Glutamatergic neuron (in vitro differentiated cells): Measurements from ENCODE around the gene SNORC. TPM values are rescaled to one million over a fixed set of nuclear protein-coding genes. Genes with fewer than 3 reads are reported as not detected.

Experiments used
- DNase-seq: peaks from one replicate; pipeline ENCODE4 v3.0.0; 2022
- H3K27ac Mint-ChIP-seq: one replicate; pipeline ENCODE4 v1.8.0; 2020; ENCODE audit warnings: mild to moderate bottlenecking, mixed read lengths, inconsistent platforms; ENCODE audit not compliant: unreplicated experiment
- H3K27me3 Mint-ChIP-seq: one replicate; pipeline ENCODE4 v1.8.0; 2020; ENCODE audit warnings: mild to moderate bottlenecking, moderate library complexity, mixed read lengths, inconsistent platforms; ENCODE audit not compliant: unreplicated experiment
- H3K36me3 Mint-ChIP-seq: one replicate; pipeline ENCODE4 v1.8.0; 2020; ENCODE audit warnings: mild to moderate bottlenecking, mixed read lengths, inconsistent platforms; ENCODE audit not compliant: unreplicated experiment
- H3K4me1 Mint-ChIP-seq: one replicate; pipeline ENCODE4 v1.8.0; 2020; ENCODE audit warnings: mild to moderate bottlenecking, low read depth, mixed read lengths, inconsistent platforms; ENCODE audit not compliant: unreplicated experiment
- H3K4me3 Mint-ChIP-seq: one replicate; pipeline ENCODE4 v1.8.0; 2020; ENCODE audit warnings: mild to moderate bottlenecking, mixed read lengths, inconsistent platforms; ENCODE audit not compliant: unreplicated experiment
- H3K9me3 Mint-ChIP-seq: one replicate; pipeline ENCODE4 v1.8.0; 2020; ENCODE audit warnings: mild to moderate bottlenecking, moderate library complexity, mixed read lengths, inconsistent platforms; ENCODE audit not compliant: unreplicated experiment
- total RNA-seq: library from RNA; stranded (reverse); fragmentation: NEBNext Ultra II Directional; extraction: Animal tissue kit (Norgen Biotek cat#: 25700); gene quantifications from one replicate; pipeline ENCODE4 v1.2.1, GENCODE V29; 2021; ENCODE audit not compliant: unreplicated experiment
- TF ChIP-seq, protein P1 (sequence below): fragments of 200-600 bp; sonication (generic); IDR thresholded peaks from one replicate; pipeline ENCODE4 v1.5.0; 2021; ENCODE audit not compliant: partially characterized antibody, unreplicated experiment

SNORC gene
- total RNA-seq, 1 donor from 2014 or later: 2.4 TPM

DNA sequence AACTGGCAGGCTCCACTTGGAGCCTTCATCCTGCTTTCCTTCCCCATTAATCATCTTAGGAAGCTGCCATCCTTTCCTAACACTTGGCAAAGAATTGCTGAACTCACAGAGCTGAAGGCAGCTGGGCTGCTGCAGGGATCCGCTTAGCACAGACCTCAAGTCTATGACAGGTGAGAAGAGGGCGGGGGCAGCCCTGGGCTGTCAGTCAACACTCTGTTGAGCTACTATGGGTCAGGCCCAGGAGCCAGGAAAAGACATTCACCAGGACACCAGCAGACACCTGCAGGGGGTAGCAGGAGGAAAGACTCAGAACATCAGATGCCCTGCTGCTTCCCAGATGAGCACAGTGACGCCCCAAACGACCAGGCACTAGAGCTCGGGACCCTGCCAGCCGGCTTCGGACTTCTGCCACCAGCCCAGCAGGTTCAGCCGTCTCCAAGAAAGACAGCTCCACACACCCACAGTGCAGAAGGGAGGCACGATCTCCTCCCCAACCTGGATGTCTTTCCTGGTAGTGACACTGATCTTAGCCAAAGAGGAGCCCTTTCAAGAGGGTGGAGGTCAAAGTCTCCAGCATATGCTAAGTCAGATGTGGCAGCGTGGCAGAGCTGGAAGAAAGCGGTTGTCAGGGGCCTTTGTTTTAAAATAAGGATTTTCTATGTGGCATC lies 55.2 kb downstream of the SNORC start:
- no peak for DNase-seq
- peaks cover 8% of the 10 kb centered on the region for H3K36me3 Mint-ChIP-seq
- peaks cover 8% of the 10 kb centered on the region for H3K4me1 Mint-ChIP-seq
- peaks cover 20% of the 10 kb centered on the region for H3K27me3 Mint-ChIP-seq
- no peak overlapping the region for H3K27ac Mint-ChIP-seq
- peaks cover 3% of the 10 kb centered on the region for H3K9me3 Mint-ChIP-seq
- TF ChIP-seq, protein P1, sequence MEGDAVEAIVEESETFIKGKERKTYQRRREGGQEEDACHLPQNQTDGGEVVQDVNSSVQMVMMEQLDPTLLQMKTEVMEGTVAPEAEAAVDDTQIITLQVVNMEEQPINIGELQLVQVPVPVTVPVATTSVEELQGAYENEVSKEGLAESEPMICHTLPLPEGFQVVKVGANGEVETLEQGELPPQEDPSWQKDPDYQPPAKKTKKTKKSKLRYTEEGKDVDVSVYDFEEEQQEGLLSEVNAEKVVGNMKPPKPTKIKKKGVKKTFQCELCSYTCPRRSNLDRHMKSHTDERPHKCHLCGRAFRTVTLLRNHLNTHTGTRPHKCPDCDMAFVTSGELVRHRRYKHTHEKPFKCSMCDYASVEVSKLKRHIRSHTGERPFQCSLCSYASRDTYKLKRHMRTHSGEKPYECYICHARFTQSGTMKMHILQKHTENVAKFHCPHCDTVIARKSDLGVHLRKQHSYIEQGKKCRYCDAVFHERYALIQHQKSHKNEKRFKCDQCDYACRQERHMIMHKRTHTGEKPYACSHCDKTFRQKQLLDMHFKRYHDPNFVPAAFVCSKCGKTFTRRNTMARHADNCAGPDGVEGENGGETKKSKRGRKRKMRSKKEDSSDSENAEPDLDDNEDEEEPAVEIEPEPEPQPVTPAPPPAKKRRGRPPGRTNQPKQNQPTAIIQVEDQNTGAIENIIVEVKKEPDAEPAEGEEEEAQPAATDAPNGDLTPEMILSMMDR: no peak
- no peak overlapping the region for H3K4me3 Mint-ChIP-seq

DNA sequence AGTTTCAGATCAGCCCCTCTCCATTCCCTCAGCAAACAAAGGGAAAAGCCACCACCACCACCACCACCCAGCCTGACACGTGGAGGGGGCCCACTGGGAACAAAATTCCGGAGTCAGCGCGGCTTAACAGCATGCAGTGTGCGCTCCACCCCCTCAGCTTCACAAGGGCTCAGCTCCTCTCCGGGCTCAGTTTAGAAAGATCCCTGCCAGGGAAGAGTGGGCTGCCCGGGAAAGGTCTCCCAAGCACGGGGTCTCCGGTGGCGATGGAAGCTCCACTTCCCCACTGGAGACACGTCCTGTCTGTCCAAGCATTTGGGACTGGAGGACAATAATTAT lies 55.7 kb downstream of the SNORC start:
- Mint-ChIP-seq H3K4me1 (peaks cover 8% of the 10 kb centered on the region), H3K27ac (no peak overlapping the region), H3K4me3 (no peak overlapping the region), H3K9me3 (peaks cover 6% of the 10 kb centered on the region), H3K36me3 (peaks cover 8% of the 10 kb centered on the region), H3K27me3 (peaks cover 22% of the 10 kb centered on the region)
- TF ChIP-seq, protein P1: no peak
- peak; percentile 35 for DNase-seq

DNA sequence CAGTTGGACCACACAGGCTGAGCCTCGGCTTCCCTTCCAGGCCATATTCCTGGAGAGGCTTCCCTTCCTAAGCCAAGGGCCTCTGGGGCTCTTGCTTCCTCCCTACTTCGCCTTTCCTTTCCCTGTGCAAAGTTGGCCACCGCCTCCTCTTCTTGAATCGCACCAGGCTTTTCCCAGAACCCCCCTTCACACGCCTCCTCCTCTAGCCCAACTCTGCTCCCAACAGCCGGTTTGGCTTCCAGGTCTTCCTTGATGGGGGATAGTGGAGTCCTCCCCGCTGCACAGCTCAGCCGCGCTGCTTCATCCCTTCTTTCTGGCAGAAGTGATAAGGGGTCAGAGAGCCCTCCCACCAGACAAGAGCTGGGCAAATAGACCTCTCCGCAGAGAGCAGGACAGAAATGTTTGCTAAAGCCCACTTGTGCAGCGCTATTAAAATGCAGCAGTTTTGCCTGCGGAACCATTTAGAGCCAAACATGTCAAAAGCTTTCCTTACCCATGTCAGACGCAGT lies 56.4 kb downstream of the SNORC start:
- TF ChIP-seq, protein P1: no peak
- Mint-ChIP-seq H3K27me3 (peaks cover 28% of the 10 kb centered on the region), H3K4me1 (peaks cover 8% of the 10 kb centered on the region), H3K36me3 (peaks cover 15% of the 10 kb centered on the region), H3K27ac (no peak overlapping the region), H3K9me3 (peaks cover 6% of the 10 kb centered on the region), H3K4me3 (peak overlapping the region; percentile 72)
- DNase-seq: no peak

DNA sequence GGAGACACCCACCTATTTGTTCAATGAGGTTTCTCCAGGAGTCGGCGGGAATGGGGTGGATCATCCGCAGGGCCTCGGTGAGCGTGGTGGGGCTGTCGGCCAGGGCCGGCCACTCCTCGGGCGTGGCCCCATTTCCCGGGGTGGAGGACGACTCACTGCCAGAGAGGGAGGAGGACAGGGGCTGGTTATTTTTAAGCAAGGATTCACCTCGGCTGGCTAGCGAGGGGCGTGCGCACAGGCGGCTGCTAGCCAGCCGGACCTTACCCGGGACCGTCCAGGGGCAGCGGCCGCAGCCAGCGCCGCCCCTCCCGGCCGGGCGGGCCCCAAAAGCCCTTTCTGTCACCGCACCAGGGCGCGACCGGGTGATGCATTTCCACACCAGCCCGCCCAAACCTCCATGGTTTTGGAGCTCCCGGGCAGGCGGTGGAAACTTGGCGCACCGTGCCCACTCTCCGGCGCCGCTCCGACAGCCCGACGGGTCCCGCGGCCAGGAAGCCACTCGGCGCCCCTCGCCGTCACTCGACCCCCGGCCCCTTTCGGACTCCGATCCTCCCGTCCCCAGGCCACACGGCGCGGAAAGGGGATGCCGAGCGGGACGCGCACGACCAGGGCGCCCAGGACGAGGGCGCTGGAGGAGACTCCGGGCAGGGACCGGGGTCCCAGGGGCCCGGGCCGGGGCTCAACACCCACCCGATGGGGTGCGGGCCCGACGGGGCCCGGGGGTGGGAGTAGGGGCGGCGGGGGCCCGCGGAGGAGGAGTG lies 57.1 kb downstream of the SNORC start:
- Mint-ChIP-seq H3K27me3 (peaks cover 28% of the 10 kb centered on the region), H3K4me1 (peaks cover 8% of the 10 kb centered on the region), H3K4me3 (peak overlapping the region; percentile 72), H3K27ac (no peak overlapping the region), H3K36me3 (peaks cover 15% of the 10 kb centered on the region), H3K9me3 (peaks cover 6% of the 10 kb centered on the region)
- TF ChIP-seq, protein P1: no peak
- no peak for DNase-seq
